Left renal pelvis (tissue), 4 donors: ENCODE results near the gene LTN1. TPM values are rescaled to one million over a fixed set of nuclear protein-coding genes. Genes with fewer than 3 reads are reported as not detected.
A peak's percentile ranks its signal among the peaks of the same experiment; 100 is the strongest.
"Not testable (repeated sequence)": the region's sequence is repeated elsewhere in the genome, so short reads cannot be mapped to it uniquely, and the experiment has no call there.

Source experiments
- DNase-seq, 4 donors: peaks; one replicate each; pipeline ENCODE4 v3.0.0-alpha.2; 2013; ENCODE audit warnings: low read depth in 4 of 4, low spot score in 3 of 4
- polyA plus RNA-seq, 4 donors: library from polyadenylated mRNA; unstranded; fragments of 120-200 nt; gene quantifications; one replicate each; pipeline ENCODE4 v1.2.1, GENCODE V29; 2013; ENCODE audit not compliant: insufficient read length in 4 of 4

The LTN1 gene
- polyA plus RNA-seq, 4 donors, result 33.3 to 39.0 (median 34.9) TPM

- DNase-seq, result peak in 1 of 4 donors; percentile 8
Observed at GRCh38 chr21:28991861-28992525, 684 bp downstream of the LTN1 start.

- not testable (repeated sequence) for DNase-seq
Observed at GRCh38 chr21:28988146-28988545, 4.5 kb downstream of the LTN1 start.

GRCh38 chr21:28986677-28987076, 6.0 kb downstream of the LTN1 start:
- DNase-seq, result peak in 1 of 4 donors; percentile 18

- DNase-seq, result no peak
Observed at GRCh38 chr21:28982637-28983036, 10.0 kb downstream of the LTN1 start.

- no peak for DNase-seq
Observed at GRCh38 chr21:28979092-28979491, 13.6 kb downstream of the LTN1 start.

GRCh38 chr21:28975397-28975796, 17.3 kb downstream of the LTN1 start:
- DNase-seq, result no peak

GRCh38 chr21:28974531-28975227, 18.0 kb downstream of the LTN1 start:
- DNase-seq, result no peak

- DNase-seq, result no peak
Observed at GRCh38 chr21:28972398-28972797, 20.3 kb downstream of the LTN1 start.

- no peak for DNase-seq
Observed at GRCh38 chr21:28971171-28971570, 21.5 kb downstream of the LTN1 start.

GRCh38 chr21:28963831-28964230, 28.8 kb downstream of the LTN1 start:
- DNase-seq, result no peak

- DNase-seq, result no peak
Observed at GRCh38 chr21:28962465-28962864, 30.2 kb downstream of the LTN1 start.

GRCh38 chr21:28961927-28962326, 30.8 kb downstream of the LTN1 start:
- no peak for DNase-seq

GRCh38 chr21:28960245-28960644, 32.4 kb downstream of the LTN1 start:
- no peak for DNase-seq

GRCh38 chr21:28959367-28960099, 33.1 kb downstream of the LTN1 start:
- no peak for DNase-seq

GRCh38 chr21:28953247-28953646, 39.4 kb downstream of the LTN1 start:
- no peak for DNase-seq

- no peak for DNase-seq
Observed at GRCh38 chr21:28952686-28953085, 40.0 kb downstream of the LTN1 start.

GRCh38 chr21:28949318-28949717, 43.4 kb downstream of the LTN1 start:
- no peak for DNase-seq

- DNase-seq, result no peak
Observed at GRCh38 chr21:28944296-28944695, 48.4 kb downstream of the LTN1 start.

GRCh38 chr21:28943631-28944030, 49.0 kb downstream of the LTN1 start:
- DNase-seq, result no peak

GRCh38 chr21:28938726-28939125, 54.0 kb downstream of the LTN1 start:
- DNase-seq, result no peak

- no peak for DNase-seq
Observed at GRCh38 chr21:28937737-28938136, 54.9 kb downstream of the LTN1 start.

- no peak for DNase-seq
Observed at GRCh38 chr21:28936721-28937120, 56.0 kb downstream of the LTN1 start.
